ENCODE results near the gene ROR2. TPM values are rescaled to one million over a fixed set of nuclear protein-coding genes. Genes with fewer than 3 reads are reported as not detected.
"Not testable (repeated sequence)": the region's sequence is repeated elsewhere in the genome, so short reads cannot be mapped to it uniquely, and the experiment has no call there.

The ROR2 gene
- polyA plus RNA-seq, 4 donors: 15.6 to 24.9 (median 18.9) TPM

- no peak for DNase-seq (ENCODE audit: low read depth in 4 of 4, low spot score in 2 of 4)
These were observed 20.7 kb downstream of the ROR2 start for GRCh38 chr9:91929331-91929730.

- DNase-seq (ENCODE audit: low read depth in 4 of 4, low spot score in 2 of 4): no peak
These were observed 22.0 kb downstream of the ROR2 start for GRCh38 chr9:91927922-91928510.

GRCh38 chr9:91924090-91924489, 25.9 kb downstream of the ROR2 start:
- no peak for DNase-seq (ENCODE audit: low read depth in 4 of 4, low spot score in 2 of 4)

GRCh38 chr9:91923145-91923544, 26.9 kb downstream of the ROR2 start:
- no peak for DNase-seq (ENCODE audit: low read depth in 4 of 4, low spot score in 2 of 4)

- DNase-seq (ENCODE audit: low read depth in 4 of 4, low spot score in 2 of 4): no peak
These were observed 28.7 kb downstream of the ROR2 start for GRCh38 chr9:91921371-91921770.

GRCh38 chr9:91920630-91921350, 29.2 kb downstream of the ROR2 start:
- no peak for DNase-seq (ENCODE audit: low read depth in 4 of 4, low spot score in 2 of 4)

- no peak for DNase-seq (ENCODE audit: low read depth in 4 of 4, low spot score in 2 of 4)
These were observed 30.4 kb downstream of the ROR2 start for GRCh38 chr9:91919621-91920020.

GRCh38 chr9:91917436-91917835, 32.6 kb downstream of the ROR2 start:
- DNase-seq (ENCODE audit: low read depth in 4 of 4, low spot score in 2 of 4): no peak

- DNase-seq (ENCODE audit: low read depth in 4 of 4, low spot score in 2 of 4): no peak
These were observed 34.3 kb downstream of the ROR2 start for GRCh38 chr9:91915524-91916263.

- no peak for DNase-seq (ENCODE audit: low read depth in 4 of 4, low spot score in 2 of 4)
These were observed 35.1 kb downstream of the ROR2 start for GRCh38 chr9:91914937-91915336.

GRCh38 chr9:91914404-91914803, 35.6 kb downstream of the ROR2 start:
- DNase-seq (ENCODE audit: low read depth in 4 of 4, low spot score in 2 of 4): no peak

GRCh38 chr9:91913986-91914385, 36.0 kb downstream of the ROR2 start:
- no peak for DNase-seq (ENCODE audit: low read depth in 4 of 4, low spot score in 2 of 4)

GRCh38 chr9:91913096-91913495, 36.9 kb downstream of the ROR2 start:
- DNase-seq (ENCODE audit: low read depth in 4 of 4, low spot score in 2 of 4): no peak

GRCh38 chr9:91911657-91912056, 38.4 kb downstream of the ROR2 start:
- no peak for DNase-seq (ENCODE audit: low read depth in 4 of 4, low spot score in 2 of 4)

- DNase-seq (ENCODE audit: low read depth in 4 of 4, low spot score in 2 of 4): not testable (repeated sequence)
These were observed 40.8 kb downstream of the ROR2 start for GRCh38 chr9:91909256-91909655.

- no peak for DNase-seq (ENCODE audit: low read depth in 4 of 4, low spot score in 2 of 4)
These were observed 41.3 kb downstream of the ROR2 start for GRCh38 chr9:91908746-91909145.

GRCh38 chr9:91908293-91908623, 41.8 kb downstream of the ROR2 start:
- DNase-seq (ENCODE audit: low read depth in 4 of 4, low spot score in 2 of 4): no peak

- DNase-seq (ENCODE audit: low read depth in 4 of 4, low spot score in 2 of 4): no peak
These were observed 42.3 kb downstream of the ROR2 start for GRCh38 chr9:91907484-91908292.

- no peak for DNase-seq (ENCODE audit: low read depth in 4 of 4, low spot score in 2 of 4)
These were observed 44.0 kb downstream of the ROR2 start for GRCh38 chr9:91905991-91906469.

GRCh38 chr9:91905237-91905650, 44.8 kb downstream of the ROR2 start:
- DNase-seq (ENCODE audit: low read depth in 4 of 4, low spot score in 2 of 4): no peak

All from left renal cortex interstitium (tissue), 4 donors.